GM19043 (cell line): ENCODE results near the gene MTMR12.
A peak's percentile ranks its signal among the peaks of the same experiment; 100 is the strongest.

Experiments
- ATAC-seq: cut with Tn5 transposase; IDR thresholded peaks from one replicate; pipeline ENCODE4 v1.9.1; 2021; ENCODE audit warnings: low read depth; ENCODE audit not compliant: unreplicated experiment

Gene MTMR12

DNA sequence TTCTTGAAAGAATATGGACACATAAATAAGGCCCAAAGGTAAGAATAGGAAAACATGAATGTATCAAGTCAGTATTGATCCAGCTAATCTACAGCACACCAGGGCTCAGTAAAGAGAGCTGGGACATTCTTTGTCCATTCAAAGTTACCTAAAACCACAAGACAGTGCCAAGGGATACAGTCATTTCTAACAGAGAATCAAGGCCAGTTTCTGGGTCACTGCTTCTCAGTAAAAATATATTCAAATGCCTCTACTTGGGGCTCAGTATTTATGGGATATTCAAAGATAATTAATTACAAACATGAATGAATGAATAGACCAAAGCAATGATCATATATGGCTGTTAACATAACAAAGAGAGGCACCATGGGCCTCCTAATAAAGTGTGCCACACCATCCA, 34.9 kb downstream of the MTMR12 start:
- no peak for ATAC-seq

DNA sequence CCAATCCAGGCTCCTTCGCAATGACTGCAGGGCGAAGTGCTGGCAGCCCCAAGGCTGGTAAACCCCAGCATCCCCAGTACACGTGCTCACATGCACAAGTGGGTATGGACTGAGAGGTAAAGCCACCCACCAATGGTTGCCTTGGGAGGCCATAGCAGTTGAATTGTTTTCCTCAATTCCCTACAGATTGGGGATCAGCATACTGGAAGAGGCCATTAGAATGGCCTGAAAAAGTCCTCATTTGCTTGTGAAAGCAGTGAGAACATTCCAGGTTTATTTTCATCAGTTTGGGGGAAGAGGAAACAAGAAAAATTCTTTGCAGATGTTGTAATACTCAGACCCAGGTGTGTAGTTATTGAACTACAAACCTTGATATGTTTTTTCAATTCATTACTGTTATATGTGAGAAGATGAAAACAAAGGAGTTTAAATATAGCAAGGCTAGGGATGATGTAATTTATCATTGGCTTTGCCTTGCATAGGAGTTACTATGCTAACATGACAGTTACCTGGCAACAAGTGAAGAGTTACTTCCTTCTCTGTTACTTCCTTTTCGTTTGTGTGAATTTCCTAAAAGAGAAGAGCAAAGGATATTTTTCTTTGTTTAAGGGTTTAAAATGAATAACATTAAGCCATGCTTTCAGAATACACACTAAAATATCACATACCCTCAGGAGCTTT, 36.4 kb downstream of the MTMR12 start:
- ATAC-seq: peak; percentile 34

DNA sequence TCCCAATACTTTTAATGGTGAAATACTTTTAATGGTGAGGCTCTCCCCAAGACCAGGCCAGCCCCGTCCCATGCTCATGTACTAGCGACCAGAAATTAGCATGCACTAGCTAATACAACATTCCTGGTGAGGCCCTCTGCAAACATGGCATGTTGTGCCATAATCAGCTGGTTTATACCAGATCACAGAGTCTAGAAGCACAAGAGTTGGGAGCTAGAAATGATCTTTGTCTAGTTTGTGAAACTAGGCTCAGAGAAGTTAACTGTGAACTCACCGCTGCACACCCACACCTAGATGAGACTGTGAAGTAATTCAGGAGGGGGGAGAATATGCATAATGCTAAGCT, 37.4 kb downstream of the MTMR12 start:
- no peak for ATAC-seq

DNA sequence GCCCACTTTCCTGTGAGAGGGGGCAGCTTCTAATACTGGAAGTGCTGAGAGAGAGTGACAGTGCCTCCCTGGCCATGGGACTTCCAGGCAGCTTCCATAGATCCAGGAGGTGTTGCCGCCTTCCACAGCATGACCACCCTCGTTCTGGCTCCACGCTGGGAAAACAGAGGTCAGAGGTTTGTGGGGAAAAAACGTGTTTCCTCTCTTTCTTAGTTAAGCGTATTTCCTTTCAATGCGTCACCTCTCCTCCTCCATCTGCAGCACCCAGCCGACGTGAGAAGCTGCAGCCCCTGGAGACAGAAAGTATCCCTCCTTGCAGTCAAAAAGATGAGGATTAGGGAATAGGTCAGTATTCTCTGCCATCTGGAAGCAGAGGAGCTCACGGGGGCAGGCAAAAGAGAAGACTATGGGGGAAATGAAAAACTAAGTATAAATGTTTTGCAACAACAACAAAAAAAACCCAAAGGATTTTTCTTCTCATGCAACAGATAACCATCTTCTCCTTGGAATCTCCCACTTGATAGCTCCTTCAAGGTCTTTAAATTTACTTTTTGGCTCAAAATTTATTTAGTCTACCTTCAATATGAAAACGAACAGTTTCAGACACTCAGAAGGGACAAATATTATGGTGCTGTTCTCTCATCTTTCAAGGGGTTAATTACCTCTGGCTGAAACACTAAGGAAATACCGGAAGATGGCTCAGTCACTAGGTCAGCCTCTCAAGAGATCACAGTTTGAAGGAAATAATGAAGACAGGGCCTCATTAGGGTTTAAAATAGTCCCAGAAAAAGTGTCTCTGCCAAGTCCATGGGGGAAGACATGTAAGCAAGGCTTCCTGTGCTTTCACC, 38.0 kb downstream of the MTMR12 start:
- ATAC-seq: no peak

DNA sequence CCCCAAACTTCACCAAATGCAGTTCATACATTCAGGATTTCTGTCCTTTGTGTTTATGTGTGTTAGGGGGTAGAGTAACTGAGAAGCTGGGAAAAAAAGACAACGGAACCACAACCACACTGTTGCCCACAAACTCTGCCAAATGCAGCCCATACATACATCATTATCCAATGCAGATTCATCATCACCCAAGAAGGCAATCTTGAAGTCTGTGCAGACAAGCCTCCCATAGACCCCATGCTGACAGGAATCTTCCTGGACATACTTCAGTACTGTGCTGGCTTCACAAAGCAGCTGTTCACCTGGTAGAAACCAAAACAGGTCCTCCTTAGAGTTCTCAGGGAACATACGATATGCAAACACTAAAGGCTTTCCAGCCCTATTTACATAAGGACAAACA, 38.9 kb downstream of the MTMR12 start:
- no peak for ATAC-seq

- ATAC-seq: no peak
These were observed 40.0 kb downstream of the MTMR12 start for GRCh38 chr5:32272746-32273145.

GRCh38 chr5:32270946-32271345, 41.8 kb downstream of the MTMR12 start:
- ATAC-seq: no peak

GRCh38 chr5:32270178-32270577, 42.6 kb downstream of the MTMR12 start:
- no peak for ATAC-seq

DNA sequence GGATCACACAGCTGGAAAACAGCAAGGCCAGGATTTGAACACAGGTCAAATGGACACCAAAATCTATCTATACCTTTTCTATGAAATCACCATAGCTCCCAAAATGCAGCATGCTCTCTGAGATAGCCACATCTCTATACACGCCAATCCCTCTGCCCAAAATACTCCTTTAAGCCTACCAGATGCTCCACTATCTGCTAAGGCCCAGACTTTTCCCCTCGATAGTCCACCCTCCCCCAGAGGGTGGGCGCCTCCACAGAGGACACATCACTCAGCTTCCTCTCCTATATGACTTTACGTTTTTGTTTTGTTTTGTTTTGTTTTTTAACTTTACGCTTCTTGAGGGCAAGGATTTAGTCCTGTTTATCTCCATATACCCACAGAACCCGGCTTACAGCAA, 46.8 kb downstream of the MTMR12 start:
- no peak for ATAC-seq

GRCh38 chr5:32264957-32265572, 47.7 kb downstream of the MTMR12 start:
- no peak for ATAC-seq

GRCh38 chr5:32263684-32264083, 49.1 kb downstream of the MTMR12 start:
- ATAC-seq: no peak

- ATAC-seq: peak; percentile 84
These were observed 51.5 kb downstream of the MTMR12 start for GRCh38 chr5:32261198-32261597.

DNA sequence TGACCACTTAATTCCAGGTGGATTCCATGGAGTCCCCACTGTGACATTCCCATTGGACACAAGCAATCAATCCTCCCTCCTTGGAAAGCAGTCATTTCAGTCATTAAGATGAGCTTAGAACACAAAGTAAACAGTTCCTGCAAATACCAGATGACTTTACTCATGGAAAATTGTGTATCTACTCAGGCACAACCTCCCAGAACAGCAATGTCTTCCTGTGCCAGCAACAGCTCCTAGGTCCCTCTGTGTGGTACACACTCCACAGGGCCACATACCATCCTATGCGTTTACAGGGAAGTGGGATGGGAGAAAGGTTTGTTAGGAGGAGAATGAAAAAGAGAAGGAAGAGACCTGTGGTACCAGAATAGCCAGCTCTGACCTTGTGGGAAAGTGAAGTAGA, 53.7 kb downstream of the MTMR12 start:
- no peak for ATAC-seq

DNA sequence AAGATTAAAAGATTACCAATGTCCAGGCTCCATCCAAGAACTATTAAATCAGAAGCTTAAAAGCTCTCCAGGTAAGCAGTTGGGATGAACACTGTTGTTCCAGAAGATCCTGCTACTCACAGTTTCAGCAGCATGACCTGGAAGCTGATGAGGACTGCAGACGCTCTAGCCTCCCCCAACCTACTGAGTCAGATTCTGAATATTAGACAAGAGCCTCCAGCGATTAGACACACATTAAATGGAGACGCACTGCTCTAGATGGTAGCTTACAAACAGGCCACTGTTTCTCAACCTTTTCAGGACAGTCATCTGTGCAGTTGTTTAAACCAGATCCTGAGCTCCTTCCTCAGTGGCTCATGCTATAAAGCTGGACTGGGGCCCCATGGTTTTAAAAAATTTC, 54.3 kb downstream of the MTMR12 start:
- ATAC-seq: no peak

- no peak for ATAC-seq
These were observed 57.2 kb downstream of the MTMR12 start for GRCh38 chr5:32255540-32255900.

- no peak for ATAC-seq
These were observed 57.7 kb downstream of the MTMR12 start for GRCh38 chr5:32254881-32255539.

GRCh38 chr5:32251871-32252458, 60.8 kb downstream of the MTMR12 start:
- no peak for ATAC-seq

- no peak for ATAC-seq
These were observed 63.1 kb downstream of the MTMR12 start for GRCh38 chr5:32249668-32250067.

DNA sequence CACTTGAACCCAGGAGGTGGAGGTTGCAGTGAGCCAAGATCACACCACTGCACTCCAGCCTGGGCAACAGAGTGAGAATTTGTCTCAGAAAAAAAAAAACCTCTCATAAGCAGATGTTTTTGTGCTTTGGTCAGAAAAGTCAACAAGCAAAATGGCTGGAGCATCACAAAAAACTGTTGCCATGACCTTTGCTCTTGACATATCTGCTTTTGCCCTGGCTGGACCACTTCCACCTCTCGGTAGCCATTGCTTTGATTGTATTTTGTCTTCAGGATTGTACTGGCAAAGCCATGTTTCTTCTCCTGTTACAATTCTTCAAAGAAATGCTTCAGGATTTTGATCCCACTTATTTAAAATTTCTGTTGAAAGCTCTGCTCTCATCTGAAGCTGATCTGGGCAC, 67.0 kb downstream of the MTMR12 start:
- ATAC-seq: no peak

- no peak for ATAC-seq
These were observed 68.7 kb downstream of the MTMR12 start for GRCh38 chr5:32244017-32244416.
